K562 (cell line): ENCODE results near the gene ORMDL3. TPM values are rescaled to one million over a fixed set of nuclear protein-coding genes. Genes with fewer than 3 reads are reported as not detected.

Source experiments
- ATAC-seq: fragments of 200-7000 bp; cut with Tn5 transposase; 3 replicates; pipeline ENCODE4 v1.9.1; 2020; ENCODE audit warnings: moderate library complexity
- Bru-seq: library from RNA; stranded (reverse); fragments of 400-500 nt; gene quantifications from one replicate; lab custom pipeline; 2021; lab: Mats Ljungman, UMichigan
- BruChase-seq, 2 experiments: library from RNA; stranded (reverse); fragments of 400-500 nt; gene quantifications; one replicate each; lab custom pipeline; 2021; lab: Mats Ljungman, UMichigan
- BruUV-seq: library from RNA; stranded (reverse); fragments of 400-500 nt; replicated peaks from 2 replicates; lab custom pipeline; 2021; lab: Mats Ljungman, UMichigan
- CTCF ChIA-PET: fragments of 300-600 bp; formaldehyde crosslinking; extraction: SDS; loops from one replicate; lab custom pipeline; 2021; ENCODE audit warnings: low intra/inter-chr PET ratio; lab: Yijun Ruan, JAX
- POLR2A ChIA-PET: fragments of 300-600, 350-650 bp; sonication (Branson Sonifier 250); formaldehyde crosslinking; extraction: SDS; loops from one replicate; lab custom pipeline; 2021; ENCODE audit warnings: antibody characterized with exemption, inconsistent platforms; lab: Yijun Ruan, JAX
- DNase-seq, 4 experiments: peaks; one replicate each; pipeline versions ENCODE4 v3.0.0 to v3.0.0-alpha.2; 2011 to 2018; ENCODE audit warnings: low spot score in 3 of 4, mixed read lengths in 3 of 4; ENCODE audit errors: extremely low read depth in 1 of 4
- FAIRE-seq: peaks from 2 replicates; lab custom pipeline; 2011; peaks lifted over from hg19 to GRCh38; lab: Jason Lieb, UNC
- H2AFZ ChIP-seq: 2 replicates; pipeline ENCODE4 v1.6.0; 2011; ENCODE audit warnings: low read depth, low read length, control low read depth, inconsistent platforms
- H3K27ac ChIP-seq: fragments of 200-600 bp; 3 replicates; pipeline ENCODE4 v1.8.0; 2011; ENCODE audit warnings: low read depth, mild to moderate bottlenecking, control low read depth, inconsistent platforms, low read length, moderate library complexity, mixed read lengths; ENCODE audit errors: extremely low read depth
- H3K27me3 ChIP-seq, 2 experiments: fragments of 300-600 bp in 1 of 2; 2 replicates in 1 of 2; 3 replicates in 1 of 2; pipeline versions ENCODE4 v1.6.0 to v1.8.0; 2011; ENCODE audit warnings: inconsistent platforms in 2 of 2, low read length in 2 of 2, mild to moderate bottlenecking in 1 of 2, mixed read lengths in 1 of 2, moderate library complexity in 1 of 2; ENCODE audit not compliant: control insufficient read depth in 2 of 2, insufficient read depth in 2 of 2
- H3K36me3 ChIP-seq: fragments of 300-600 bp; 3 replicates; pipeline ENCODE4 v1.8.0; 2011; ENCODE audit warnings: mild to moderate bottlenecking, low read length, inconsistent platforms; ENCODE audit not compliant: control insufficient read depth, insufficient read depth
- H3K4me1 ChIP-seq, 2 experiments: fragments of 200-600 bp in 1 of 2; replicated peaks in 1 of 2; 2 replicates in 1 of 2; 3 replicates in 1 of 2; pipeline versions ENCODE4 v1.5.1 to v1.8.0; 2011; ENCODE audit warnings: inconsistent platforms in 2 of 2, low read length in 2 of 2, mild to moderate bottlenecking in 1 of 2, mixed read lengths in 1 of 2, moderate library complexity in 1 of 2; ENCODE audit not compliant: control insufficient read depth in 2 of 2, insufficient read depth in 2 of 2
- H3K4me2 ChIP-seq: 2 replicates; pipeline ENCODE4 v1.6.1; 2011; ENCODE audit warnings: low read length, control low read depth, inconsistent platforms, mixed read lengths; ENCODE audit not compliant: insufficient read depth
- H3K4me3 ChIP-seq: fragments of 200-600 bp; sonication (generic), shearing (Covaris generic); 2 replicates; pipeline ENCODE4 v1.5.1; 2016; ENCODE audit warnings: control low read depth, inconsistent platforms
- H3K79me2 ChIP-seq: fragments of 200-600 bp; 3 replicates; pipeline ENCODE4 v1.8.0; 2011; ENCODE audit warnings: low read length, inconsistent platforms; ENCODE audit not compliant: control insufficient read depth, insufficient read depth
- H3K9ac ChIP-seq, 2 experiments: 2 replicates each; pipeline versions ENCODE4 v1.6.0 to v1.6.1; 2011; ENCODE audit warnings: low read depth in 2 of 2, low read length in 2 of 2, control low read depth in 1 of 2, inconsistent platforms in 1 of 2, mild to moderate bottlenecking in 1 of 2, mixed read lengths in 1 of 2; ENCODE audit not compliant: insufficient read depth in 1 of 2
- H3K9me1 ChIP-seq: one replicate; pipeline ENCODE4 v1.6.0; 2011; ENCODE audit warnings: inconsistent platforms, mild to moderate bottlenecking, low read length, moderate library complexity; ENCODE audit not compliant: control insufficient read depth, insufficient read depth
- H3K9me3 ChIP-seq: replicated peaks from 2 replicates; pipeline ENCODE4 v1.5.1; 2011; ENCODE audit warnings: low read depth, low read length, inconsistent platforms; ENCODE audit not compliant: control insufficient read depth, insufficient read depth
- H4K20me1 ChIP-seq: replicated peaks from 2 replicates; pipeline ENCODE4 v1.6.1; 2011; ENCODE audit warnings: low read length, inconsistent platforms, mixed read lengths; ENCODE audit not compliant: control insufficient read depth, insufficient read depth
- CEBPB ChIP-seq: fragments of 450-650 bp; IDR thresholded peaks from 2 replicates; pipeline ENCODE4 v1.6.1; 2016; ENCODE audit warnings: missing genetic modification characterization, missing compliant biosample characterization
- RBFOX2 ChIP-seq: fragments of 200-400 bp; formaldehyde crosslinking; IDR thresholded peaks from 2 replicates; pipeline ENCODE4 v1.6.1; 2017; ENCODE audit warnings: low read depth, mild to moderate bottlenecking, low read length, moderate library complexity
- ZNF24 ChIP-seq: fragments of 450-650 bp; IDR thresholded peaks from 2 replicates; pipeline ENCODE4 v1.6.1; 2016
- WGBS: fragments of 100-300 bp; shearing (Covaris generic); methylation state at CpG from one replicate; pipeline ENCODE4 v1.1.6; 2016; ENCODE audit warnings: low coverage, mixed read lengths; ENCODE audit not compliant: insufficient coverage; ENCODE audit errors: missing lambda C conversion rate; 5-methylcytosine and 5-hydroxymethylcytosine counted together
- in situ Hi-C: fragments of 300-500 bp; cut with MboI; formaldehyde crosslinking; loops from 4 replicates; pipeline ENCODE4 v1.15.0; 2018; ENCODE audit warnings: inconsistent platforms, mixed read lengths
- intact Hi-C: fragments of 100-400 bp; cut with micrococcal nuclease; formaldehyde crosslinking; loops from 2 replicates; pipeline ENCODE4 v1.14.2; 2022
- long read RNA-seq, 3 experiments: library from polyadenylated mRNA in 2 of 3; library from RNA in 1 of 3; unstranded in 2 of 3; stranded (forward) in 1 of 3; transcript quantifications; one replicate each; pipeline ENCODE4 v2.0.0, GENCODE V29; 2019 to 2022
- polyA minus RNA-seq, 3 experiments: library from RNA; depleted of rRNA, polyadenylated mRNA; stranded (reverse); fragments of >200 nt; gene quantifications; 2 replicates each; pipeline ENCODE4 v1.2.3, GENCODE V29; 2011
- polyA plus RNA-seq, 8 experiments: library from polyadenylated mRNA; depleted of rRNA in 4 of 8; stranded (reverse) in 5 of 8; unstranded in 3 of 8; fragments of >200 nt; fragmentation: Nextera tagmentation in 2 of 8; fragmentation: Illumina TruSeq in 1 of 8; extraction: Ambion mirVana in 2 of 8; extraction: Trizol in 1 of 8; gene quantifications; 2 replicates each; pipeline versions ENCODE4 v1.2.1 to v1.2.3, GENCODE V29; 2011 to 2014; ENCODE audit warnings: inconsistent platforms in 1 of 8, missing spikeins in 1 of 8
- total RNA-seq, 7 experiments: library from RNA; depleted of rRNA in 6 of 7; stranded (reverse); fragments of >200 nt in 6 of 7; fragmentation: Illumina TruSeq in 2 of 7; extraction: Trizol in 2 of 7; gene quantifications; 2 replicates each; pipeline versions ENCODE4 v1.2.1 to v1.2.3, GENCODE V29; 2011 to 2021; ENCODE audit warnings: low replicate concordance in 1 of 7
- TF ChIP-seq, protein P1 (sequence below), 2 experiments: fragments of 450-650 bp; IDR thresholded peaks; 2 replicates each; pipeline ENCODE4 v1.6.1; 2016; ENCODE audit warnings: mild to moderate bottlenecking in 2 of 2, borderline replicate concordance in 1 of 2, low read depth in 1 of 2, moderate library complexity in 1 of 2
- TF ChIP-seq, protein P2 (sequence below): sonication (generic); formaldehyde crosslinking; IDR thresholded peaks from 2 replicates; pipeline ENCODE4 v1.8.0; 2022; ENCODE audit warnings: mild to moderate bottlenecking, missing genetic modification reagents

The ORMDL3 gene, protein sequence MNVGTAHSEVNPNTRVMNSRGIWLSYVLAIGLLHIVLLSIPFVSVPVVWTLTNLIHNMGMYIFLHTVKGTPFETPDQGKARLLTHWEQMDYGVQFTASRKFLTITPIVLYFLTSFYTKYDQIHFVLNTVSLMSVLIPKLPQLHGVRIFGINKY
- 30.8 and 69.1 TPM in 2 replicates for total RNA-seq (2011; cell fraction: chromatin; rRNA removed; ENCODE audit: low replicate concordance)
- total RNA-seq (2011; cell fraction: nucleolus; rRNA removed), result 46.8 and 47.9 TPM in 2 replicates
- total RNA-seq (2011; cell fraction: nucleoplasm; rRNA removed), result 44.6 and 60.4 TPM in 2 replicates
- total RNA-seq (2014; rRNA removed) (21.6 and 30.7 TPM in 2 replicates), total RNA-seq (2014; rRNA removed; fragmentation: Illumina TruSeq; extraction: Trizol) (27.1 and 27.7 TPM in 2 replicates), total RNA-seq (2015; rRNA removed; fragmentation: Illumina TruSeq; extraction: Trizol) (34.2 and 36.9 TPM in 2 replicates), total RNA-seq (2021) (16.9 and 23.8 TPM in 2 replicates), polyA plus RNA-seq (2011; rRNA removed) (38.2 and 57.4 TPM in 2 replicates), polyA plus RNA-seq (2014; fragmentation: Illumina TruSeq; extraction: Trizol) (26.7 and 32.9 TPM in 2 replicates), polyA plus RNA-seq (2014; fragmentation: Nextera tagmentation; extraction: Ambion mirVana) (1 to 10 TPM; 2.7 to 4.6 TPM), polyA plus RNA-seq (2014; rRNA removed) (29.5 and 31.9 TPM in 2 replicates), polyA minus RNA-seq (2011; rRNA and poly(A)+ RNA removed) (11.7 and 20.6 TPM in 2 replicates), Bru-seq, nascent RNA (percentile 75 among the genes with signal in this experiment), BruChase-seq, experiment 1, labeled RNA remaining after a 2-hour chase (percentile 71 among the genes with signal in this experiment), BruChase-seq, experiment 2, labeled RNA remaining after a 6-hour chase (percentile 79 among the genes with signal in this experiment)
- 46.5 and 67.4 TPM in 2 replicates for polyA plus RNA-seq (2011; cell fraction: cytosol; rRNA removed)
- polyA plus RNA-seq (2011; cell fraction: nucleus; rRNA removed), result 37.3 and 55.5 TPM in 2 replicates
- polyA plus RNA-seq (2012), result 29.5 and 36.7 TPM in 2 replicates
- 7.9 and 24.2 TPM in 2 replicates for polyA minus RNA-seq (2011; cell fraction: cytosol; rRNA and poly(A)+ RNA removed)
- 13.4 and 18.8 TPM in 2 replicates for polyA minus RNA-seq (2011; cell fraction: nucleus; rRNA and poly(A)+ RNA removed)
- long read RNA-seq, experiment 1, partial matches to known transcripts, result 1 of 11 reads
- long read RNA-seq, experiment 1, other reads (novel, unspliced or antisense), result 7 of 11 reads
- long read RNA-seq, experiment 2, transcript ORMDL3-201 (4 exons, 2,111 nt), result major isoform, 15 of 50 reads
- long read RNA-seq, experiment 2, partial matches to known transcripts, result 26 of 50 reads
- long read RNA-seq, experiment 2, other reads (novel, unspliced or antisense), result 6 of 50 reads
- long read RNA-seq, experiment 3, partial matches to known transcripts, result 0 of 5 reads
- long read RNA-seq, experiment 3, other reads (novel, unspliced or antisense), result 2 of 5 reads

DNA sequence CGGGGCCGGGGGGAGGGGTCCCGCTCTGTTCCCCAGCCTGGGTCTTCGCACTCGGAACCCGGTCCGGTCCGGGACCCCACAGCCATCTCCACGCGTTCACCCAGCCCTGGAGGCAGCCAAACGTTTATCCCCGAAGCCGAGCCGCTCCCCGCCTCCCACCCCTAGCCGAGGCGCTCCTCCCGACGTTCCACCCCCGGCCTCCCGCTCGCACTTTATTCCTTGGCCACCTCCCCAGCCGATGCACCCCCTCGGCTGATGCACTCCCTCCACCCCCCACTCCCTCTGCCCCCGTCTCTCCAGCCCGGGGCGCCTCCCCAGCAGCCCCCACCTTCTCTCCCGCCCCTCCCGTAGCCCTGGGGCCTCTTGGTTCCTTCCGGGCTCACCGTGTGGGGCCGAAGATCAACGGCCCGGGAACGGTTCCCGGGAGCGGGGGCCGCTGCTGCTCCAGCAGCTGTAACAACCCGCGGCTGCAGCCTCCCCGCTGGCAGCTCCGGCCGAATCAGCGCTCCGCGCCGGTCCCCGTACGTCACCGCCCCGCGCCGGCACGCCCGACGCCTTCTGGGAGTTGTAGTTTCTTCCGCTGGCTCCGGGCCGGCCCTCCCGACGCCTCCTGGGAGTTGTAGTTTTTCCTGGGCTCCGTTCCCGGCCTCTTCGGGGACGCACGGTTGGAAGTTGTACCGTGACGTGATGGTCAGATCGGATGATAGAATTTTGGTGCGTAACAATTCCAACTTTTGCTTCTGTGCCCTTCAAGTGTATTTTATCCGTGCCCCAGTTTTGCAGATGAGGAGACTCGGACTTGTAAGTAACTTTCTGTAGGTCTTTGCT lies at the start of gene ORMDL3, which contains the start of gene LRRC3C:
TSS of gene ORMDL3 (minus strand) at position 501 of the 828 bp plus-strand sequence. CDS start 3,398 bp downstream, outside the sequence.
TSS of gene LRRC3C (plus strand) at position 632 of the 828 bp plus-strand sequence. CDS start 13,792 bp downstream, outside the sequence.
- Histone ChIP-seq H2AFZ (peak within 1 kb of the TSS; percentile 98), H3K36me3 (peaks cover 21% of the 10 kb centered on the region; the same call in 2 of the 3 replicates), H3K9me1 (peaks cover 9% of the 10 kb centered on the region), H3K79me2 (peaks cover 33% of the 10 kb centered on the region), H3K4me1 (peaks cover 27 to 43% of the 10 kb centered on the region in 2 experiments), H3K9me3 (no peaks in the 10 kb centered on the region), H4K20me1 (0 out of 2 replicates have a peak, but pooled peaks cover 14% of the 10 kb centered on the region), H3K4me3 (peak within 1 kb of the TSS; percentile 97), H3K27ac (peak within 1 kb of the TSS; percentile 76), H3K4me2 (peak within 1 kb of the TSS; percentile 95), H3K27me3 (no peaks in the 10 kb centered on the region), H3K9ac (peak within 1 kb of the TSS; percentile 83 to 97)
- no TSS peak for BruUV-seq
- ChIA-PET POLR2A (interaction anchor here (0.6 to 1.2 kb wide), 2 partner anchors 9 to 314 kb away, joined by 3 to 4 read pairs; partner anchors contain the start of gene GSDMB), CTCF (no interaction called here)
- FAIRE-seq (peak; percentile 99), ATAC-seq (peak; percentile 87), DNase-seq (peak; percentile 91 to 96 (median 92))
- 2% methylated on average over 45 of the region's 72 CpGs for WGBS
- intact Hi-C loops, result loop anchor here (2.0 kb wide), 1 partner anchor 25 kb away; no protein-coding TSS in a partner anchor
- in situ Hi-C loops, result no loop called here
- TF ChIP-seq ZNF24, result no peak
- TF ChIP-seq, protein P1, sequence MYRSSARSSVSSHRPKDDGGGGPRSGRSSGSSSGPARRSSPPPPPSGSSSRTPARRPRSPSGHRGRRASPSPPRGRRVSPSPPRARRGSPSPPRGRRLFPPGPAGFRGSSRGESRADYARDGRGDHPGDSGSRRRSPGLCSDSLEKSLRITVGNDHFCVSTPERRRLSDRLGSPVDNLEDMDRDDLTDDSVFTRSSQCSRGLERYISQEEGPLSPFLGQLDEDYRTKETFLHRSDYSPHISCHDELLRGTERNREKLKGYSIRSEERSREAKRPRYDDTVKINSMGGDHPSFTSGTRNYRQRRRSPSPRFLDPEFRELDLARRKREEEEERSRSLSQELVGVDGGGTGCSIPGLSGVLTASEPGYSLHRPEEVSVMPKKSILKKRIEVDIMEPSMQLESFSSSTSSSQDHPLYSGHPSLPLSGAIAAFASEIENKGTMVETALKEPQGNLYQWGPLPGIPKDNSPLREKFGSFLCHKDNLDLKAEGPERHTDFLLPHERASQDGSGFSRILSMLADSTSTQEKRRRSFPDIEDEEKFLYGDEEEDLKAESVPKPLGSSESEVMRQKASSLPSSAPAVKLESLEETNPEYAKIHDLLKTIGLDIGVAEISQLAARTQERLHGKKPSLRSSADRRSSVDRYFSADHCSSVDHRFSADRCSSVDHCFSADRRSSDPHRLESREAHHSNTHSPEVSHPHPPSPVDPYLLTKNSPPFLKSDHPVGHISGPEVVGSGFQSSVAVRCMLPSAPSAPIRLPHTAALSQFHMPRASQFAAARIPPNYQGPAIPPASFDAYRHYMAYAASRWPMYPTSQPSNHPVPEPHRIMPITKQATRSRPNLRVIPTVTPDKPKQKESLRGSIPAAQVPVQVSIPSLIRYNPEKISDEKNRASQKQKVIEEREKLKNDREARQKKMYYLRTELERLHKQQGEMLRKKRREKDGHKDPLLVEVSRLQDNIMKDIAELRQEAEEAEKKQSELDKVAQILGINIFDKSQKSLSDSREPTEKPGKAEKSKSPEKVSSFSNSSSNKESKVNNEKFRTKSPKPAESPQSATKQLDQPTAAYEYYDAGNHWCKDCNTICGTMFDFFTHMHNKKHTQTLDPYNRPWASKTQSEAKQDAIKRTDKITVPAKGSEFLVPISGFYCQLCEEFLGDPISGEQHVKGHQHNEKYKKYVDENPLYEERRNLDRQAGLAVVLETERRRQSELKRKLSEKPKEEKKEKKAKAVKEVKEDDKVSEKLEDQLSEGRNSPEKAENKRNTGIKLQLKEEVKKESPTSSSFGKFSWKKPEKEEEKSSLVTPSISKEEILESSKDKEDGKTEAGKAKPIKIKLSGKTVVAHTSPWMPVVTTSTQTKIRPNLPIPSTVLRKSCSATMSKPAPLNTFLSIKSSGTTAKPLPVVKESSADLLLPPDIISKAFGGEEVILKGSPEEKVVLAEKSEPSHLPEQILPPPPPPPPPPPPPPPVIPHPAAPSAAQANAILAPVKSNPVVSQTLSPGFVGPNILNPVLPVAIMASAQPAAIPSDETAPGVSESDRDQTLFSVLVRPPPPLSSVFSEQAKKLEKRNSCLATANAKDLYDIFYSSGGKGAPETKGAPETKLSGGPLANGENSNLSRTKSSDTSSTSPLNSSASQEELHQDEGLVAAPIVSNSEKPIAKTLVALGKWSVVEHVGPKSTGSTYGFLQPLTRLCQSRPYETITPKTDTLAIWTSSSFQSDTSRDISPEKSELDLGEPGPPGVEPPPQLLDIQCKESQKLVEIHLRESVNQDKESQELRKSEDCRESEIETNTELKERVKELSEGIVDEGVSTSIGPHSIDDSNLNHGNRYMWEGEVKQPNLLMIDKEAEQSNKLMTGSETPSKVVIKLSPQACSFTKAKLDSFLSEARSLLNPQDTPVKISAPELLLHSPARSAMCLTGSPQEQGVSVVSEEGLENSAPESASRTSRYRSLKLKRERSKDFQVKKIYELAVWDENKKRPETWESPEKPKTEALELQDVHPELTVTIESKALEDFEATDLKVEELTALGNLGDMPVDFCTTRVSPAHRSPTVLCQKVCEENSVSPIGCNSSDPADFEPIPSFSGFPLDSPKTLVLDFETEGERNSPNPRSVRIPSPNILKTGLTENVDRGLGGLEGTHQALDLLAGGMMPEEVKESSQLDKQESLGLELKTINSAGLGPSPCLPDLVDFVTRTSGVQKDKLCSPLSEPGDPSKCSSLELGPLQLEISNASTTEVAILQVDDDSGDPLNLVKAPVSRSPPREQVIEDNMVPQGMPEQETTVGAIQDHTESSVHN (IDR thresholded peaks at IDR 0.05; ENCODE audit: borderline replicate concordance in 1 of 2, low read depth in 1 of 2), result no peak
- no peak for TF ChIP-seq CEBPB
- TF ChIP-seq, protein P2, sequence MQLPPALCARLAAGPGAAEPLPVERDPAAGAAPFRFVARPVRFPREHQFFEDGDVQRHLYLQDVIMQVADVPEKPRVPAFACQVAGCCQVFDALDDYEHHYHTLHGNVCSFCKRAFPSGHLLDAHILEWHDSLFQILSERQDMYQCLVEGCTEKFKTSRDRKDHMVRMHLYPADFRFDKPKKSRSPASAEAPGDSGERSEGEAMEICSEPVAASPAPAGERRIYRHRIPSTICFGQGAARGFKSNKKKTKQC (CRISPR knock-in tag), result no peak
- TF ChIP-seq RBFOX2, result peak; percentile 81
